ENCODE results near the gene MMP3. TPM values are rescaled to one million over a fixed set of nuclear protein-coding genes. Genes with fewer than 3 reads are reported as not detected.

Gene MMP3
- total and polyA plus RNA-seq, 2 experiments from 2014 or later, result 0.68 TPM; not detected in 1

DNA sequence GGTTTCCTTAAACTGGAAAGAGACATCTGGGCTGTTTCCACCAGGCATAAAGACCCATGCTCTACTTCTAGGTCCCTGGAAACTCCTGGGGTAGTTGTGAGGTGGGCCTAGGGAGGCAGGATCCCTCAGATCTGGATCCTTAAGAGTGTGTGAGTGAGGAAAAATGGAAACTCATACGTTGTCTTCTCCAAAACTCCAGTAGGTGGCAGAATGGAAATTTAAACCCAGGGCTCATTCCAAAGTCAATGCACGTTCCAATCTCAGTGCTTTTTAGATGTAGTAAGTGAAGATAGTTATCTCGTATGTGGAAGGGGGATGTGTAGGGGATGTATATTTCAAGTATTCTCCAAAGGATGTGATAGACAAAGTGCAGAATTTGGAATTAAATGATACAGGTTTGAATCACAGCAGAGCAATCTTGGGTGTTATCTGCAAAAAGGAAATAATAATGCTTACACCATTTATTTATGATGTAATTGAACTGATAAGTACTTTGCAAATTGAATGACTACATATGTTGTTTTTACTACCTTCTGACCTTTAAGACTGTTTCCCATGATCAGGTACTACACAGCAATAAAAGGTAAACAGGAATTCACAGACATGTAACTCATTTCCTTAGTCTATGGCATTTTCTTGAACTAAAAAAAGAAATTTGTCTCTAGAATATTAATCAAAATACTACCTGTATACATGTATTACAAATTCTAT, 32.3 kb downstream of the MMP3 start:
- Histone ChIP-seq H3K9me2 (ENCODE audit: insufficient read depth) (0 out of 2 replicates have a peak, but pooled peaks cover 3% of the 10 kb centered on the region), H3K4me1 (ENCODE audit: insufficient read depth) (peaks cover 14% of the 10 kb centered on the region; the same call in 1 of the 2 replicates), H3K36me3 (ENCODE audit: insufficient read depth) (no peaks in the 10 kb centered on the region), H3K27me3 (ENCODE audit: insufficient read depth) (no peaks in the 10 kb centered on the region), H3K4me2 (no peak overlapping the region), H3F3A (replicated peaks; ENCODE audit: low read depth) (no peaks in the 10 kb centered on the region), H3K27ac (ENCODE audit: low read depth) (no peak overlapping the region), H3K79me2 (replicated peaks; ENCODE audit: insufficient read depth) (no peaks in the 10 kb centered on the region), H4K20me1 (replicated peaks; ENCODE audit: insufficient read depth) (no peaks in the 10 kb centered on the region), H3K4me3 (no peak overlapping the region), H2AFZ (no peak overlapping the region)
- Mint-ChIP-seq H3K27ac (no peak overlapping the region), H3K27me3 (ENCODE audit: insufficient read depth, low read depth, poor library complexity) (no peaks in the 10 kb centered on the region), H3K36me3 (ENCODE audit: low read depth) (no peaks in the 10 kb centered on the region), H3K4me1 (peaks cover 6% of the 10 kb centered on the region; the same call in 2 of the 3 replicates), H3K9me3 (peaks cover 3% of the 10 kb centered on the region; the same call in 1 of the 3 replicates), H3K4me3 (no peak overlapping the region)
- no peak for TF ChIP-seq NANOG (IDR thresholded peaks at IDR 0.05; ENCODE audit: borderline replicate concordance)
- TF ChIP-seq, protein P1, sequence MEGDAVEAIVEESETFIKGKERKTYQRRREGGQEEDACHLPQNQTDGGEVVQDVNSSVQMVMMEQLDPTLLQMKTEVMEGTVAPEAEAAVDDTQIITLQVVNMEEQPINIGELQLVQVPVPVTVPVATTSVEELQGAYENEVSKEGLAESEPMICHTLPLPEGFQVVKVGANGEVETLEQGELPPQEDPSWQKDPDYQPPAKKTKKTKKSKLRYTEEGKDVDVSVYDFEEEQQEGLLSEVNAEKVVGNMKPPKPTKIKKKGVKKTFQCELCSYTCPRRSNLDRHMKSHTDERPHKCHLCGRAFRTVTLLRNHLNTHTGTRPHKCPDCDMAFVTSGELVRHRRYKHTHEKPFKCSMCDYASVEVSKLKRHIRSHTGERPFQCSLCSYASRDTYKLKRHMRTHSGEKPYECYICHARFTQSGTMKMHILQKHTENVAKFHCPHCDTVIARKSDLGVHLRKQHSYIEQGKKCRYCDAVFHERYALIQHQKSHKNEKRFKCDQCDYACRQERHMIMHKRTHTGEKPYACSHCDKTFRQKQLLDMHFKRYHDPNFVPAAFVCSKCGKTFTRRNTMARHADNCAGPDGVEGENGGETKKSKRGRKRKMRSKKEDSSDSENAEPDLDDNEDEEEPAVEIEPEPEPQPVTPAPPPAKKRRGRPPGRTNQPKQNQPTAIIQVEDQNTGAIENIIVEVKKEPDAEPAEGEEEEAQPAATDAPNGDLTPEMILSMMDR (conservative IDR thresholded peaks at IDR 0.05; ENCODE audit: low read depth in 2 of 2), result peak; percentile 59 to 60
- ATAC-seq (peak; percentile 53), DNase-seq (ENCODE audit: low spot score) (peak; percentile 71)

- Histone ChIP-seq H2AFZ (no peak overlapping the region), H3K27ac (ENCODE audit: low read depth) (no peak overlapping the region), H3K4me2 (no peak overlapping the region), H4K20me1 (replicated peaks; ENCODE audit: insufficient read depth) (no peaks in the 10 kb centered on the region), H3K9me2 (ENCODE audit: insufficient read depth) (0 out of 2 replicates have a peak, but pooled peaks cover 3% of the 10 kb centered on the region), H3F3A (replicated peaks; ENCODE audit: low read depth) (no peaks in the 10 kb centered on the region), H3K36me3 (ENCODE audit: insufficient read depth) (no peaks in the 10 kb centered on the region), H3K4me3 (no peak overlapping the region), H3K4me1 (ENCODE audit: insufficient read depth) (peaks cover 18% of the 10 kb centered on the region; the same call in 1 of the 2 replicates), H3K79me2 (replicated peaks; ENCODE audit: insufficient read depth) (no peaks in the 10 kb centered on the region), H3K27me3 (ENCODE audit: insufficient read depth) (no peaks in the 10 kb centered on the region)
- no peaks in the 10 kb centered on the region for H3K9me3 Mint-ChIP-seq
- no peak overlapping the region for H3K27ac Mint-ChIP-seq
- peaks cover 6% of the 10 kb centered on the region; the same call in 2 of the 3 replicates for H3K4me1 Mint-ChIP-seq
- DNase-seq (ENCODE audit: low spot score) (no peak), ATAC-seq (no peak)
- no peak overlapping the region for H3K4me3 Mint-ChIP-seq
- no peaks in the 10 kb centered on the region for H3K36me3 Mint-ChIP-seq (ENCODE audit: low read depth)
- no peaks in the 10 kb centered on the region for H3K27me3 Mint-ChIP-seq (ENCODE audit: insufficient read depth, low read depth, poor library complexity)
- no peak for TF ChIP-seq JUNB (IDR thresholded peaks at IDR 0.05; ENCODE audit: unreplicated experiment)
- no peak for TF ChIP-seq EZH2phosphoT487 (IDR thresholded peaks at IDR 0.05; ENCODE audit: unreplicated experiment)
- TF ChIP-seq NANOG (IDR thresholded peaks at IDR 0.05; ENCODE audit: borderline replicate concordance), result no peak
- TF ChIP-seq EZH2 (IDR thresholded peaks at IDR 0.05; ENCODE audit: low read depth, unreplicated experiment), result no peak
- no peak for TF ChIP-seq STAT1 (IDR thresholded peaks at IDR 0.05; ENCODE audit: unreplicated experiment)
- no peak for TF ChIP-seq CREB1 (CRISPR knock-in tag; IDR thresholded peaks at IDR 0.05; ENCODE audit: low read depth)
- TF ChIP-seq, protein P1 (conservative IDR thresholded peaks at IDR 0.05; ENCODE audit: low read depth in 2 of 2), result no peak
- TF ChIP-seq REST (IDR thresholded peaks at IDR 0.05; ENCODE audit: unreplicated experiment), result no peak
These were observed 33.4 kb downstream of the MMP3 start for GRCh38 chr11:102809971-102810370.

Data from GM23338 (cell line).